MM.1S (cell line): Measurements from ENCODE around the gene SGPL1.

ENCODE experiments used
- EZH2phosphoT487 ChIP-seq: fragments of 300-600 bp; sonication (generic); IDR thresholded peaks from 2 replicates; pipeline ENCODE4 v1.6.1; 2018; ENCODE audit warnings: antibody characterized with exemption, low read length
- TF ChIP-seq, protein P1 (sequence below): fragments of 300-600 bp; sonication (generic); IDR thresholded peaks from 2 replicates; pipeline ENCODE4 v1.5.1; 2016; ENCODE audit warnings: antibody characterized with exemption, low read length, mixed read lengths

DNA sequence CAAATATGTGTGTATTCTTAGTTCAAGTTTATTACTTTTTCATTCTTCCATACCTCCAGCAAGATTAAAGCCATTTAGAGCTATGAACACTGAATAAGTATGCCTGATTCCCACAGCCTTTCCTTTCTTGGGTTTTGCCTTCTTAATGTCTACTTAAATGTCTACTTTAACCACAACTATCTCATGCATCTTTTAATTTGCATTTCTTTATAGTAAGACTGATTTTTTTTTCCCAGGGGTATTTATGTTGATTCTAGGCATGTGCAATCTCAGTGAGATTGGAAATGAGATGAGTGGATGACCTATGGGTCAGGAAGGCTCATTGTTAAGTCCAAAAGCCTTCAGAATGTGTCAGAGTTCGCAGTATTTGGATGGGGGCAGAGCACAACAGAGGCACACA is 69.0 kb downstream of the SGPL1 start:
- TF ChIP-seq, protein P1, sequence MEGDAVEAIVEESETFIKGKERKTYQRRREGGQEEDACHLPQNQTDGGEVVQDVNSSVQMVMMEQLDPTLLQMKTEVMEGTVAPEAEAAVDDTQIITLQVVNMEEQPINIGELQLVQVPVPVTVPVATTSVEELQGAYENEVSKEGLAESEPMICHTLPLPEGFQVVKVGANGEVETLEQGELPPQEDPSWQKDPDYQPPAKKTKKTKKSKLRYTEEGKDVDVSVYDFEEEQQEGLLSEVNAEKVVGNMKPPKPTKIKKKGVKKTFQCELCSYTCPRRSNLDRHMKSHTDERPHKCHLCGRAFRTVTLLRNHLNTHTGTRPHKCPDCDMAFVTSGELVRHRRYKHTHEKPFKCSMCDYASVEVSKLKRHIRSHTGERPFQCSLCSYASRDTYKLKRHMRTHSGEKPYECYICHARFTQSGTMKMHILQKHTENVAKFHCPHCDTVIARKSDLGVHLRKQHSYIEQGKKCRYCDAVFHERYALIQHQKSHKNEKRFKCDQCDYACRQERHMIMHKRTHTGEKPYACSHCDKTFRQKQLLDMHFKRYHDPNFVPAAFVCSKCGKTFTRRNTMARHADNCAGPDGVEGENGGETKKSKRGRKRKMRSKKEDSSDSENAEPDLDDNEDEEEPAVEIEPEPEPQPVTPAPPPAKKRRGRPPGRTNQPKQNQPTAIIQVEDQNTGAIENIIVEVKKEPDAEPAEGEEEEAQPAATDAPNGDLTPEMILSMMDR: no peak
- no peak for TF ChIP-seq EZH2phosphoT487
